SK-N-SH (cell line): ENCODE data around the gene LRRC32. TPM values are rescaled to one million over a fixed set of nuclear protein-coding genes. Genes with fewer than 3 reads are reported as not detected.

Source experiments
- CTCF ChIA-PET: fragments of 300-600, 350-600 bp; formaldehyde crosslinking; extraction: SDS; loops from one replicate; lab custom pipeline; 2021; lab: Yijun Ruan, JAX
- POLR2A ChIA-PET: fragments of 350-600 bp; sonication (Branson Sonifier 250); formaldehyde crosslinking; extraction: SDS; loops from one replicate; lab custom pipeline; 2020; ENCODE audit warnings: antibody characterized with exemption, inconsistent platforms; lab: Yijun Ruan, JAX
- DNase-seq: peaks from one replicate; pipeline ENCODE4 v3.0.0; 2012
- H2AFZ ChIP-seq: fragments of 200-600 bp; sonication (generic); 2 replicates; pipeline ENCODE4 v1.8.1; 2016; ENCODE audit warnings: antibody characterized with exemption, mild to moderate bottlenecking, low read depth
- H3F3A ChIP-seq: fragments of 200-600 bp; sonication (generic); replicated peaks from 2 replicates; pipeline ENCODE3; 2016; ENCODE audit warnings: antibody characterized with exemption, mild to moderate bottlenecking; ENCODE audit not compliant: insufficient read depth
- H3K27ac ChIP-seq, 2 experiments: fragments of 200-500 bp in 1 of 2; fragments of 200-600 bp in 1 of 2; sonication (Bioruptor generic) in 1 of 2; sonication (generic), shearing (Covaris generic) in 1 of 2; 2 replicates each; pipeline versions ENCODE4 v1.5.1 to v1.6.1; 2014 to 2016; ENCODE audit warnings: low read depth in 2 of 2, inconsistent platforms in 1 of 2, low read length in 1 of 2, mild to moderate bottlenecking in 1 of 2, mixed read lengths in 1 of 2
- H3K27me3 ChIP-seq: fragments of 200-600 bp; sonication (generic), shearing (Covaris generic); 2 replicates; pipeline ENCODE4 v1.6.1; 2016; ENCODE audit warnings: mixed run types; ENCODE audit not compliant: insufficient read depth
- H3K36me3 ChIP-seq, 2 experiments: fragments of 200-500 bp in 1 of 2; fragments of 200-600 bp in 1 of 2; sonication (Bioruptor generic) in 1 of 2; sonication (generic) in 1 of 2; replicated peaks in 1 of 2; 2 replicates each; pipeline versions ENCODE3 to v1.5.1; 2014 to 2016; ENCODE audit warnings: low read length in 1 of 2, mild to moderate bottlenecking in 1 of 2; ENCODE audit not compliant: insufficient read depth in 2 of 2, control insufficient read depth in 1 of 2
- H3K4me1 ChIP-seq, 2 experiments: fragments of 200-500 bp in 1 of 2; fragments of 200-600 bp in 1 of 2; sonication (Bioruptor generic) in 1 of 2; sonication (generic), shearing (Covaris generic) in 1 of 2; 2 replicates each; pipeline versions ENCODE4 v1.5.1 to v1.6.1; 2014 to 2016; ENCODE audit warnings: low read depth in 1 of 2, low read length in 1 of 2, mixed run types in 1 of 2; ENCODE audit not compliant: insufficient read depth in 2 of 2, control insufficient read depth in 1 of 2
- H3K4me2 ChIP-seq: fragments of 200-600 bp; sonication (generic), shearing (Covaris generic); 2 replicates; pipeline ENCODE4 v1.6.1; 2017; ENCODE audit warnings: mixed run types
- H3K4me3 ChIP-seq, 2 experiments: fragments of 200-500 bp in 1 of 2; fragments of 200-600 bp in 1 of 2; sonication (Bioruptor generic) in 1 of 2; sonication (generic), shearing (Covaris generic) in 1 of 2; 2 replicates each; pipeline versions ENCODE4 v1.5.1 to v1.8.1; 2014 to 2016; ENCODE audit warnings: low read depth in 2 of 2, inconsistent platforms in 1 of 2, low read length in 1 of 2, mild to moderate bottlenecking in 1 of 2, mixed read lengths in 1 of 2, moderate library complexity in 1 of 2
- H3K79me2 ChIP-seq: fragments of 200-600 bp; sonication (generic); 2 replicates; pipeline ENCODE4 v1.8.1; 2017; ENCODE audit warnings: mild to moderate bottlenecking; ENCODE audit not compliant: insufficient read depth
- H3K9ac ChIP-seq: fragments of 200-600 bp; sonication (generic); 2 replicates; pipeline ENCODE4 v1.6.1; 2017; ENCODE audit warnings: mixed run types
- H3K9me2 ChIP-seq: fragments of 200-600 bp; sonication (generic); 2 replicates; pipeline ENCODE4 v1.6.1; 2017; ENCODE audit warnings: mixed run types
- H3K9me3 ChIP-seq: fragments of 200-600 bp; sonication (generic); 2 replicates; pipeline ENCODE4 v1.6.1; 2017; ENCODE audit warnings: mixed run types, mild to moderate bottlenecking, moderate library complexity
- H4K20me1 ChIP-seq: fragments of 200-600 bp; sonication (generic); 2 replicates; pipeline ENCODE4 v1.6.1; 2017; ENCODE audit warnings: mild to moderate bottlenecking, mixed run types; ENCODE audit not compliant: insufficient read depth
- CHD2 ChIP-seq: fragments of 150-350 bp; IDR thresholded peaks from 2 replicates; pipeline ENCODE4 v1.6.1; 2018; ENCODE audit warnings: low read length; ENCODE audit not compliant: partially characterized antibody
- ELF1 ChIP-seq: IDR thresholded peaks from 2 replicates; pipeline ENCODE4 v1.4.0; 2012
- EP300 ChIP-seq, 2 experiments: IDR thresholded peaks; 2 replicates each; pipeline versions ENCODE4 v1.4.0 to v1.6.1; 2012; ENCODE audit warnings: borderline replicate concordance in 1 of 2, low read depth in 1 of 2, low read length in 1 of 2
- EZH2phosphoT487 ChIP-seq: fragments of 200-600 bp; sonication (generic); IDR thresholded peaks from 2 replicates; pipeline ENCODE4 v1.6.1; 2017; ENCODE audit warnings: low read depth, mixed run types, mild to moderate bottlenecking, antibody characterized with exemption, moderate library complexity, borderline replicate concordance
- FOSL2 ChIP-seq: IDR thresholded peaks from 2 replicates; pipeline ENCODE4 v1.4.0; 2012; ENCODE audit warnings: low read depth, mild to moderate bottlenecking, moderate library complexity, borderline replicate concordance
- FOXJ3 ChIP-seq: sonication (generic); formaldehyde crosslinking; IDR thresholded peaks from 2 replicates; pipeline ENCODE4 v1.5.1; 2020; ENCODE audit warnings: mild to moderate bottlenecking, missing genetic modification reagents
- GABPA ChIP-seq: IDR thresholded peaks from 2 replicates; pipeline ENCODE4 v1.4.0; 2012; ENCODE audit warnings: low read depth, mild to moderate bottlenecking
- GATA2 ChIP-seq: sonication (generic); formaldehyde crosslinking; IDR thresholded peaks from 2 replicates; pipeline ENCODE4 v1.5.0; 2020; ENCODE audit warnings: mild to moderate bottlenecking, missing genetic modification reagents
- JUND ChIP-seq: IDR thresholded peaks from 2 replicates; pipeline ENCODE4 v1.4.0; 2012
- NFIC ChIP-seq: IDR thresholded peaks from 2 replicates; pipeline ENCODE4 v1.4.0; 2012; ENCODE audit warnings: borderline replicate concordance
- SMC3 ChIP-seq: IDR thresholded peaks from 2 replicates; pipeline ENCODE4 v1.6.1; 2012; ENCODE audit warnings: low read depth, low read length, improper control_type of control experiment
- TAF1 ChIP-seq: IDR thresholded peaks from 2 replicates; pipeline ENCODE4 v1.6.1; 2012; ENCODE audit warnings: low read depth, mild to moderate bottlenecking, low read length, moderate library complexity, borderline replicate concordance
- TCF12 ChIP-seq: IDR thresholded peaks from 2 replicates; pipeline ENCODE4 v1.4.0; 2012
- TEAD4 ChIP-seq: IDR thresholded peaks from 2 replicates; pipeline ENCODE4 v1.4.0; 2012; ENCODE audit warnings: mild to moderate bottlenecking, borderline replicate concordance; ENCODE audit not compliant: insufficient read depth
- YY1 ChIP-seq: IDR thresholded peaks from 2 replicates; pipeline ENCODE4 v1.4.0; 2012; ENCODE audit warnings: low read depth, mild to moderate bottlenecking
- WGBS: methylation state at CpG from one replicate; pipeline ENCODE4 v1.1.6; 2017; ENCODE audit warnings: low lambda C conversion rate; 5-methylcytosine and 5-hydroxymethylcytosine counted together
- polyA plus RNA-seq, 3 experiments: library from polyadenylated mRNA; depleted of rRNA; stranded (reverse); fragments of >200 nt; gene quantifications; 2 replicates each; pipeline ENCODE4 v1.2.3, GENCODE V29; 2012
- TF ChIP-seq, protein P1 (sequence below): IDR thresholded peaks from 2 replicates; pipeline ENCODE4 v1.4.0; 2012; ENCODE audit warnings: low read depth, borderline replicate concordance
- TF ChIP-seq, protein P2 (sequence below): fragments of 200-600 bp; sonication (generic); IDR thresholded peaks from 2 replicates; pipeline ENCODE4 v1.6.1; 2017; ENCODE audit warnings: antibody characterized with exemption, mild to moderate bottlenecking, moderate library complexity
- TF ChIP-seq, protein P3 (sequence below): fragments of 150-350 bp; IDR thresholded peaks from 2 replicates; pipeline ENCODE4 v1.6.1; 2016; ENCODE audit warnings: mild to moderate bottlenecking, low read depth, low read length

The LRRC32 gene
- polyA plus RNA-seq, 1 of the 3 experiments (the other 2 are of a cell fraction): 0.43 TPM

- H3K9me3 ChIP-seq: no peaks in the 10 kb centered on the region
- ChIA-PET CTCF (interaction anchor here (1.4 to 1.6 kb wide), 2 partner anchors 8 to 85 kb away, joined by 3 to 9 read pairs; no protein-coding TSS in a partner anchor), POLR2A (no interaction called here)
- no peak overlapping the region for H3K9ac ChIP-seq
- H4K20me1 ChIP-seq: no peaks in the 10 kb centered on the region
- TF ChIP-seq EP300 (IDR thresholded peaks at IDR 0.05; ENCODE audit: borderline replicate concordance in 1 of 2, low read depth in 1 of 2, low read length in 1 of 2) (no peak), SMC3 (no peak), JUND (no peak), GABPA (no peak), NFIC (no peak), ELF1 (no peak), TEAD4 (no peak), YY1 (no peak), EZH2phosphoT487 (no peak), TAF1 (no peak), GATA2 (CRISPR knock-in tag) (no peak), CHD2 (no peak), FOSL2 (no peak), FOXJ3 (CRISPR knock-in tag) (no peak), TCF12 (no peak)
- TF ChIP-seq, protein P1, sequence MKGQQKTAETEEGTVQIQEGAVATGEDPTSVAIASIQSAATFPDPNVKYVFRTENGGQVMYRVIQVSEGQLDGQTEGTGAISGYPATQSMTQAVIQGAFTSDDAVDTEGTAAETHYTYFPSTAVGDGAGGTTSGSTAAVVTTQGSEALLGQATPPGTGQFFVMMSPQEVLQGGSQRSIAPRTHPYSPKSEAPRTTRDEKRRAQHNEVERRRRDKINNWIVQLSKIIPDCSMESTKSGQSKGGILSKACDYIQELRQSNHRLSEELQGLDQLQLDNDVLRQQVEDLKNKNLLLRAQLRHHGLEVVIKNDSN: no peak
- TF ChIP-seq, protein P2, sequence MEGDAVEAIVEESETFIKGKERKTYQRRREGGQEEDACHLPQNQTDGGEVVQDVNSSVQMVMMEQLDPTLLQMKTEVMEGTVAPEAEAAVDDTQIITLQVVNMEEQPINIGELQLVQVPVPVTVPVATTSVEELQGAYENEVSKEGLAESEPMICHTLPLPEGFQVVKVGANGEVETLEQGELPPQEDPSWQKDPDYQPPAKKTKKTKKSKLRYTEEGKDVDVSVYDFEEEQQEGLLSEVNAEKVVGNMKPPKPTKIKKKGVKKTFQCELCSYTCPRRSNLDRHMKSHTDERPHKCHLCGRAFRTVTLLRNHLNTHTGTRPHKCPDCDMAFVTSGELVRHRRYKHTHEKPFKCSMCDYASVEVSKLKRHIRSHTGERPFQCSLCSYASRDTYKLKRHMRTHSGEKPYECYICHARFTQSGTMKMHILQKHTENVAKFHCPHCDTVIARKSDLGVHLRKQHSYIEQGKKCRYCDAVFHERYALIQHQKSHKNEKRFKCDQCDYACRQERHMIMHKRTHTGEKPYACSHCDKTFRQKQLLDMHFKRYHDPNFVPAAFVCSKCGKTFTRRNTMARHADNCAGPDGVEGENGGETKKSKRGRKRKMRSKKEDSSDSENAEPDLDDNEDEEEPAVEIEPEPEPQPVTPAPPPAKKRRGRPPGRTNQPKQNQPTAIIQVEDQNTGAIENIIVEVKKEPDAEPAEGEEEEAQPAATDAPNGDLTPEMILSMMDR: no peak
- TF ChIP-seq, protein P3, sequence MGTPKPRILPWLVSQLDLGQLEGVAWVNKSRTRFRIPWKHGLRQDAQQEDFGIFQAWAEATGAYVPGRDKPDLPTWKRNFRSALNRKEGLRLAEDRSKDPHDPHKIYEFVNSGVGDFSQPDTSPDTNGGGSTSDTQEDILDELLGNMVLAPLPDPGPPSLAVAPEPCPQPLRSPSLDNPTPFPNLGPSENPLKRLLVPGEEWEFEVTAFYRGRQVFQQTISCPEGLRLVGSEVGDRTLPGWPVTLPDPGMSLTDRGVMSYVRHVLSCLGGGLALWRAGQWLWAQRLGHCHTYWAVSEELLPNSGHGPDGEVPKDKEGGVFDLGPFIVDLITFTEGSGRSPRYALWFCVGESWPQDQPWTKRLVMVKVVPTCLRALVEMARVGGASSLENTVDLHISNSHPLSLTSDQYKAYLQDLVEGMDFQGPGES: no peak
- no peaks in the 10 kb centered on the region; a peak in 1 of 4 replicates for H3K4me1 ChIP-seq
- H3K36me3 ChIP-seq: no peaks in the 10 kb centered on the region
- 20% methylated on average over 2 of the region's 2 CpGs for WGBS
- no peak overlapping the region for H3K27ac ChIP-seq
- no peaks in the 10 kb centered on the region for H3K79me2 ChIP-seq
- no peak overlapping the region for H3K4me2 ChIP-seq
- no peak overlapping the region for H2AFZ ChIP-seq
- no peaks in the 10 kb centered on the region for H3K9me2 ChIP-seq
- H3F3A ChIP-seq: no peaks in the 10 kb centered on the region
- no peak for DNase-seq
- no peak overlapping the region for H3K4me3 ChIP-seq
- H3K27me3 ChIP-seq: no peaks in the 10 kb centered on the region
Measured at GRCh38 chr11:76713499-76713898, 43.0 kb upstream of the LRRC32 start.
